ENCODE measurements around the gene ASIC2.

The ASIC2 gene

GRCh38 chr17:33288954-33289353 is 4.1 kb downstream of the ASIC2 start:
- no peak for DNase-seq (ENCODE audit: low read depth in 3 of 3)

- DNase-seq (ENCODE audit: low read depth in 3 of 3) = no peak
Measured at GRCh38 chr17:33287096-33287725, 5.9 kb downstream of the ASIC2 start.

DNA sequence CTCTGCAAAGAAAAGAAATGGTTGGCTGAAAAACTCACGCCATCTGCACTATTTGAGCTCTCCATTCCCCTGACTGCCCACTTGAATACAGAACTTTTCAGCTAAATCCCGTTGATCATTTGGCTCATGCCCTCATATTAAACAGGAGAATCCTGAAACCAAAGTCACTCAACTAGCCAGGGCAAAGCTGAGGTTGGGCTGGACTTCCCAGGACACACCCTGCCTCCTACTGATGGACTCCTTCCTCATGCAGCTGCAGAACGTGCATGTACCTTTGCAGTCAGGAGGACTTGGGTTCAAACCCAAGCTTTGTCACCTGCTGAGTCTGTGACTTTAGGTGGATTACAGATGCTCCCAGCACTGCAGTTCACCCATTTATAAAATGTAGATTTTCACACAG is 7.7 kb downstream of the ASIC2 start:
- no peak for DNase-seq (ENCODE audit: low read depth in 3 of 3)

GRCh38 chr17:33284022-33284421 is 9.1 kb downstream of the ASIC2 start:
- no peak for DNase-seq (ENCODE audit: low read depth in 3 of 3)

GRCh38 chr17:33280162-33280943 is 12.7 kb downstream of the ASIC2 start:
- no peak for DNase-seq (ENCODE audit: low read depth in 3 of 3)

GRCh38 chr17:33277436-33278100 is 15.5 kb downstream of the ASIC2 start:
- no peak for DNase-seq (ENCODE audit: low read depth in 3 of 3)

GRCh38 chr17:33273743-33274410 is 19.2 kb downstream of the ASIC2 start:
- no peak for DNase-seq (ENCODE audit: low read depth in 3 of 3)

DNA sequence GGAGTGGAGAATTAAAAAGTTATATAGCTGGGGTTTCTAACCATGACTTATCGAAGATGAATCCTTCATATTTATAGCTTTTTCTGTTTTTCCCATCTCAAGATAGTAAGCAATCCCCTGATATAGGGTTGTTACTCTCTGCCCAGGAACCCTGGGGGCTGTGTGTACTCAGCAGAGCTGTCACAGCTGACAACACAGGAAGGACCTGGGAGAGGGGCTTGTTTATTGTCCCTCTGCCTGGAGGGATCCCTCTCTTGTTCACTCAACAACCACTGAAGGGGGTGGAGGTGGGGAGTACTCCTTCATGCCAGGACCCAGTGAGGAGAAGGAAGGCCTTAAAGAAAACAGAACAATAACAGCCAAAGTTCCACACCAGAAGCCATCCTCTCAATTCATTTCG is 19.8 kb downstream of the ASIC2 start:
- no peak for DNase-seq (ENCODE audit: low read depth in 3 of 3)

DNA sequence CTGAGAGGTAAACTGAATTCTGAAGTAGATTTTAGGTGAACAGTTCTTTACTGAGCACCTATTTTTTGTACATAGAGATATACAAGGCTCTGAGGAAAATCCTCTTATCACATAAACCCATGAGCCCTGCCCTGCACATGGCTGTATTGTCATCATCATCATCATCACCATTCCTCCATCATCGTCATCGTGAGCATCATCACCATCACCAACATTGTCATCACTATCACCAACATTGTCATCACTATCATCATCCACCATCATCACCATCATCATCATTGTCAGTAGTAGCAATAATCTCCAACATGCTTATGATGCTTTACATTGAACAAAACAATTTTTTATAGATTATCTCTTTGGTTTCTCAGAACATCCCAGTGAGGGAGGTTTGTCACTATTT is 20.7 kb downstream of the ASIC2 start:
- no peak for DNase-seq (ENCODE audit: low read depth in 3 of 3)

DNA sequence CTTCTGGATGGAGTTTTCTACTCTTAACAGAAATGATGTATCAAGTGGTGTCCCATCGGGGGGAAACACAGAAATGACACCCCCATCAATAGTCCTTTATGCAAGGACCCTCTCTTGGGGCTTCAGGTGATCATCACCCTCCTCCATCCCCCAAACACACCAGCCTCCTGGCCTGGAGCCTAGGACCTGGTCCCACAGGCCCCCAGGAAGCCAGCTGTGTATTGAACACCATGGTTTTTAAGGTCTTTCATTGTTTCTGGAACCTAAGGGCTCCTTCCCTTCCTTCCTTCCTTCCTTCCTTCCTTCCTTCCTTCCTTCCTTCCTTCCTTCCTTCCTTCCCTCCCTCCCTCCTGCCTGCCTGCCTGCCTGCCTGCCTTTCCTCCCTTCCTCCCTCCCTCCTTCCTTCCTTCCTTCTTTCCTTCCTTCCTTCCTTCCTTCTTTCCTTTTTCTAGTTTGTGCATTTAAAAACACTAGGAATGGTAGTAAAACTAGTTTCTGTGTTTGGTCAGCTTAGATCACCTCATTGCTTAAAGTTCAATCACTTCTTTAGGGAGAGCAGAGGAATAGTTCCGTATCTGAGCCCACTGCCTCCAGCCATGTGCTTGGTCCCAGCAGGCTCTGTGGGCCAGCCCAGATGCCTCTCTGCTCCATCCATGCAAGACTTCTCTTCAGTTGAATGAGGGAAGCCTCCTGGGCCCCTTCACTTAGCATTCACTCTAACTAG is 23.6 kb downstream of the ASIC2 start:
- no peak for DNase-seq (ENCODE audit: low read depth in 3 of 3)

DNA sequence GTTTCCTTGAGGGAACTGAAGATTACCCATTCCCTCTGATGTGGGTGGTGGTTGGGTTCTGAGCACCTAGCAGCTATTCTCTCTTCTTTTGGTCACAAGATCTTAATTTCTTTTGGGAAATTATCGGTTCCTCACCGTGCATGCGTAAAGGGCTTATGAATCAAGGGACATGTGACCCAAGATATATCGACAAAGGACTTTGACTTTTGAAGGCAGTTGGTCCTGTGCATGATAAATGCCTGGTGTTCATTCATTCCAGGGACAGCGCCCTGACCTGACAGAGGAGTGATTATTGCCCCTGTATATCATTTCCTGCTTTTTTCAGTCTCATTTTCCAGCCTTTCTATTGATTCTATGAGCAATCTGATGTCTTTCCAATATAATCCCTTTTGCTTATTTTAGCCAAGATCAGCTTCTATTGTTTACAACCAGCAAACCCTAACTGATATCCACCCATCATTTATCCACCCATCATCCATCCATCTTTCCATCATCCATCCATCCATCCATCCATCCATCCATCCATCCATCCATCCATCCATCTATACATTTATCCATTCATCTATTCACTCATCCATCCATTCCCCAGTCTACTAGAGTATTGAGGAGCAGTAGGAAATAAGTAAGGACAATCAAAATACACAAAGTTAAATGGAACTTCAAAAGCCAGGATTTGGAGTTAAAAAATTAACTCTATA is 25.1 kb downstream of the ASIC2 start:
- DNase-seq (ENCODE audit: low read depth in 3 of 3) = no peak

GRCh38 chr17:33267271-33267790 is 25.8 kb downstream of the ASIC2 start:
- DNase-seq (ENCODE audit: low read depth in 3 of 3) = no peak

GRCh38 chr17:33266611-33267010 is 26.5 kb downstream of the ASIC2 start:
- DNase-seq (ENCODE audit: low read depth in 3 of 3) = no peak

DNA sequence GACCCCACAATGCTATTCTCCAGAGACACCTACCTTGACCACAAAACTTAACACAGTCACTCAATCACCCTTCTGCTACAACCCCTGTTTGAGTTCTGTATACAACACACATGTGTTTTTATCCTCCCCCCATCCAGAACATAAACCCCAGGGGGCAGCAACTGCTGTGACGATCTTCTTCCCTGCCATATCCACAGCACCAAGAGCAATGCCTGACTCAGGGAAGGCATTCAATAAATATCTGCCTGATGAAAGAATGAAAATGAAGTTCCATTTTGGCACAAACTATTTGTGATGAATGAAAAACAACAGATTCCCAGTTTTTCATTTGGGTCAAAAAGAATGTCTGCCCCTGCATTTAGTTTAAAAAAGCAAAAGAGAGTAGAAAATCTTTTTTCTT is 27.0 kb downstream of the ASIC2 start:
- DNase-seq (ENCODE audit: low read depth in 3 of 3) = no peak

DNA sequence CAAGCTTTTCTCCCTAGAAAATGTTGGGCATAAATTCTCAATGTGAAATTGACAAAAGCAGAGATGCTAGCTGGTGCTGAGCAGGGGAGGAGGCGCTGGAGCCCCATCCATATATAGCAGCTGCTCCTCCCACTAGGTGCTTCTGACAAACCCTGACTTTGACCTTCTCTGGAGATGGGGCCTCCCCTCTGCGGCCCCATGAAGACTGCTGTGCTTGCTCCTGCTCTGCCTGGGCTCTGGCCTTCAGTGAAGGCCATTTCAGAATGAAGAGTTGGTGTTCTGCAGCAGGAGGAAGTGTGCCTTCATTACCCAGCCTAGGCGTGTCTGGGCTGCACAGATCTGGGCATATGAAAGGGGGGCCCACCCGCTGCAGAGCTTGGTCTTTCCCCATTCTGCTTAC is 29.7 kb downstream of the ASIC2 start:
- DNase-seq (ENCODE audit: low read depth in 3 of 3) = no peak

DNA sequence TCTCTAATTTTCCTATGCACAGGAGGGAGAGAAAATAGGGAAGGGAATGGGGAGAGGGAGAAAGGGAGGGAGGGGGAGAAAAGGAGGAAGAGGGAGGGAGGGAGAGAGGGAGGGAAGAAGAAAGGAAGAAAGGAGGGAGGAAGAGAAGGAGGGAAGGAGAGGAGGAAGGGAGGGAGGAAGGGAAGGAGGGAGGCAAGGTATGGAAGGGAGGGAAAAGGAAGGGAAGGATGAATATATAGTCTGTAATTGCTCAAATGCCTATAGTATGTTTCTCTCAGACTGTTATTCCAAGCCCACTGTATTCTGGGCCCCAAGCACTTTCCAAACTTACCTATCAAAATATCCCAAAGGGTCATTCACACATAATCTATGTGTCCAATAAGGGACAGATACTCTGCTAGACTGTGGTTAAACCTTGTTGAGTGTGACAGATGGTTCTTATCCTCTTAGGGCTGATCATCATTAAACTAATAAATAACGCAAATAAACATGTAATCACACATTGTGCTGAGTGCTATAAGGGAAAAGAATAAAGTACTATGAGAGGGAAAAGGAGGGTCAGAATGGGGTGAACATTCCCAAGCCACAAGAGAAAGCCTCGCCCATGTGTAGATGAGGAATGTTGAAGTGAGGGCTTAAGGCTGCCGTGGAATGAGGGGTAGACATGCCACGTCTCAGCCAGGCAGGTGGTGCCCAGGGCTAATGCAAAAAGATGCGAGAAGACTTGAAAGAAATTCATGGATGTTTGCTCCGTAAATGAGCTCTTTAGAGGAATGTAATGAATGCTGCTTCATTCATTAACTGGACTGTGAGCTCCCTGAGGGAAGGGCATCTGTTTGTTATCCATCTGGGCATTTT is 30.6 kb downstream of the ASIC2 start:
- no peak for DNase-seq (ENCODE audit: low read depth in 3 of 3)

GRCh38 chr17:33261820-33262219 is 31.3 kb downstream of the ASIC2 start:
- DNase-seq (ENCODE audit: low read depth in 3 of 3) = no peak

GRCh38 chr17:33260638-33261037 is 32.5 kb downstream of the ASIC2 start:
- no peak for DNase-seq (ENCODE audit: low read depth in 3 of 3)

DNA sequence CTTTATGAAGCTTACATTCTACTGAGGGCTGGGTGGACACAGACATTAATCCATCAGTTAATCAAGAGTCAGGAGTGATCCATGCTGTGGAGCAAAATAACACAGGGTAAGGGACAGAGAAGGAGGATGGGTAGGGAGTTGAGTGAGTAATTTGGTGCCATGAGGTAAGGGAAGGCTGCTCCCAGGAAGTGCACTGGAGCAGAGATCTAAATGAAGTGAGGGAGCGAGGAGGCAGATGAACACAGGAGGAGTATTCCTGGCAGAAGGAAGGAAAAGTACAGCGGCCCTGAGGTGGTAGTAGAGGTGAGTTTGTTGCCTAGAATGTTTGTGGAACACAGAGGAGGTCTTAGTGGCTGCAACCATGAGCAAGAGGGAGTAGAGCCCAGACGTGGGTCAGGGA is 34.8 kb downstream of the ASIC2 start:
- no peak for DNase-seq (ENCODE audit: low read depth in 3 of 3)

GRCh38 chr17:33245183-33245582 is 47.9 kb downstream of the ASIC2 start:
- DNase-seq (ENCODE audit: low read depth in 3 of 3) = no peak
